Neural progenitor cell (in vitro differentiated cells): Measurements from ENCODE around the gene MEIOSIN. TPM values are rescaled to one million over a fixed set of nuclear protein-coding genes. Genes with fewer than 3 reads are reported as not detected.

ENCODE experiments used
- DNase-seq: peaks from one replicate; pipeline ENCODE4 v3.0.0-alpha.2; 2016; ENCODE audit warnings: low spot score
- H2AFZ ChIP-seq: fragments of 200-600 bp; sonication (generic); replicated peaks from 2 replicates; pipeline ENCODE4 v1.6.1; 2016; ENCODE audit warnings: antibody characterized with exemption
- H3F3A ChIP-seq: fragments of 200-600 bp; sonication (generic); 2 replicates; pipeline ENCODE4 v1.6.1; 2016; ENCODE audit warnings: antibody characterized with exemption, low read depth
- H3K27ac ChIP-seq: fragments of 200-600 bp; sonication (generic); 2 replicates; pipeline ENCODE4 v1.5.1; 2016; ENCODE audit warnings: mild to moderate bottlenecking
- H3K27me3 ChIP-seq: fragments of 200-600 bp; sonication (generic); 2 replicates; pipeline ENCODE4 v1.6.1; 2016; ENCODE audit warnings: mild to moderate bottlenecking, moderate library complexity
- H3K36me3 ChIP-seq: fragments of 200-600 bp; sonication (generic); 2 replicates; pipeline ENCODE4 v1.5.1; 2016
- H3K4me1 ChIP-seq: fragments of 200-600 bp; sonication (generic); 2 replicates; pipeline ENCODE4 v1.6.1; 2016; ENCODE audit warnings: mixed run types
- H3K4me2 ChIP-seq: fragments of 200-600 bp; sonication (generic); 2 replicates; pipeline ENCODE4 v1.6.1; 2016
- H3K4me3 ChIP-seq: fragments of 200-600 bp; sonication (generic); 2 replicates; pipeline ENCODE4 v1.5.1; 2016
- H3K79me2 ChIP-seq: fragments of 200-600 bp; sonication (generic); 2 replicates; pipeline ENCODE4 v1.6.1; 2016; ENCODE audit warnings: low read depth
- H3K9ac ChIP-seq: fragments of 200-600 bp; sonication (generic); 2 replicates; pipeline ENCODE4 v1.6.1; 2016
- H3K9me3 ChIP-seq: fragments of 200-600 bp; sonication (generic); 2 replicates; pipeline ENCODE4 v1.5.1; 2016; ENCODE audit warnings: low read depth
- H4K20me1 ChIP-seq: fragments of 200-600 bp; sonication (generic); 2 replicates; pipeline ENCODE4 v1.6.1; 2016; ENCODE audit warnings: low read depth
- H3K27ac Mint-ChIP-seq: 3 replicates; pipeline ENCODE4 v1.8.0; 2021; ENCODE audit warnings: mixed read lengths
- H3K27me3 Mint-ChIP-seq: 2 replicates; pipeline ENCODE4 v1.8.0; 2022; ENCODE audit warnings: low read depth, mild to moderate bottlenecking, inconsistent platforms, moderate library complexity, mixed read lengths; ENCODE audit not compliant: insufficient read depth
- H3K36me3 Mint-ChIP-seq: 3 replicates; pipeline ENCODE4 v1.8.0; 2021; ENCODE audit warnings: mixed read lengths
- H3K4me1 Mint-ChIP-seq: 3 replicates; pipeline ENCODE4 v1.8.0; 2021; ENCODE audit warnings: mixed read lengths
- H3K4me3 Mint-ChIP-seq: 3 replicates; pipeline ENCODE4 v1.8.0; 2021; ENCODE audit warnings: mild to moderate bottlenecking, moderate library complexity, mixed read lengths
- H3K9me3 Mint-ChIP-seq: 3 replicates; pipeline ENCODE4 v1.8.0; 2020; ENCODE audit warnings: mixed read lengths
- CTCF ChIP-seq: fragments of 200-600 bp; sonication (generic); IDR thresholded peaks from 2 replicates; pipeline ENCODE4 v1.5.1; 2017; ENCODE audit warnings: antibody characterized with exemption, mild to moderate bottlenecking
- EZH2 ChIP-seq: fragments of 200-600 bp; sonication (generic); IDR thresholded peaks from 2 replicates; pipeline ENCODE4 v1.6.1; 2017; ENCODE audit warnings: antibody characterized with exemption, mild to moderate bottlenecking, moderate library complexity
- EZH2phosphoT487 ChIP-seq: fragments of 200-600 bp; sonication (generic); IDR thresholded peaks from 2 replicates; pipeline ENCODE4 v1.6.1; 2017; ENCODE audit warnings: antibody characterized with exemption
- total RNA-seq: library from RNA; depleted of rRNA; stranded (reverse); fragments of >200 nt; gene quantifications from 2 replicates; pipeline ENCODE4 v1.2.3, GENCODE V29; 2015; ENCODE audit warnings: low replicate concordance

MEIOSIN gene
- total RNA-seq, 1 donor from 2014 or later, result not detected

GRCh38 chr19:45772912-45773311 lies 39.7 kb downstream of the MEIOSIN start:
- Histone ChIP-seq H4K20me1 (peaks cover 25% of the 10 kb centered on the region), H3K9me3 (no peaks in the 10 kb centered on the region), H3K4me1 (peaks cover 5% of the 10 kb centered on the region), H3K27me3 (no peaks in the 10 kb centered on the region), H3F3A (peaks cover 48% of the 10 kb centered on the region), H3K9ac (no peak overlapping the region), H3K79me2 (peaks cover 8% of the 10 kb centered on the region), H3K27ac (no peak overlapping the region), H2AFZ (no peak overlapping the region), H3K4me2 (no peak overlapping the region), H3K4me3 (no peak overlapping the region), H3K36me3 (no peaks in the 10 kb centered on the region)
- Mint-ChIP-seq H3K27me3 (peaks cover 11% of the 10 kb centered on the region), H3K27ac (no peak overlapping the region), H3K9me3 (no peaks in the 10 kb centered on the region), H3K4me3 (no peak overlapping the region), H3K36me3 (peaks cover 12% of the 10 kb centered on the region), H3K4me1 (peaks cover 10% of the 10 kb centered on the region)
- TF ChIP-seq CTCF (no peak), EZH2 (no peak)
- no peak for DNase-seq

GRCh38 chr19:45773384-45773783 lies 40.1 kb downstream of the MEIOSIN start:
- Mint-ChIP-seq H3K4me1 (peaks cover 10% of the 10 kb centered on the region), H3K36me3 (peaks cover 13% of the 10 kb centered on the region), H3K4me3 (no peak overlapping the region), H3K27me3 (peaks cover 12% of the 10 kb centered on the region), H3K27ac (no peak overlapping the region), H3K9me3 (no peaks in the 10 kb centered on the region)
- H3K4me1 ChIP-seq, result peaks cover 5% of the 10 kb centered on the region
- TF ChIP-seq EZH2phosphoT487 (no peak), CTCF (no peak), EZH2 (no peak)
- no peaks in the 10 kb centered on the region for H3K27me3 ChIP-seq
- H3K27ac ChIP-seq, result no peak overlapping the region
- peaks cover 44% of the 10 kb centered on the region for H3F3A ChIP-seq
- DNase-seq, result no peak
- no peak overlapping the region for H2AFZ ChIP-seq
- no peak overlapping the region for H3K9ac ChIP-seq
- H3K4me2 ChIP-seq, result no peak overlapping the region
- H4K20me1 ChIP-seq, result peaks cover 28% of the 10 kb centered on the region
- no peak overlapping the region for H3K4me3 ChIP-seq
- H3K9me3 ChIP-seq, result no peaks in the 10 kb centered on the region
- H3K36me3 ChIP-seq, result no peaks in the 10 kb centered on the region
- peaks cover 3% of the 10 kb centered on the region for H3K79me2 ChIP-seq

- H3K27ac Mint-ChIP-seq, result no peak overlapping the region
- H3K36me3 Mint-ChIP-seq, result peaks cover 23% of the 10 kb centered on the region
- H3K4me3 Mint-ChIP-seq, result no peak overlapping the region
- H3K27me3 Mint-ChIP-seq, result peaks cover 19% of the 10 kb centered on the region
- Histone ChIP-seq H3K79me2 (no peaks in the 10 kb centered on the region), H3K27ac (no peak overlapping the region), H3K36me3 (no peaks in the 10 kb centered on the region), H4K20me1 (peaks cover 39% of the 10 kb centered on the region), H3K9me3 (no peaks in the 10 kb centered on the region), H3K4me3 (no peak overlapping the region), H2AFZ (no peak overlapping the region), H3F3A (peaks cover 36% of the 10 kb centered on the region), H3K9ac (no peak overlapping the region), H3K27me3 (peaks cover under 1% of the 10 kb centered on the region), H3K4me2 (no peak overlapping the region), H3K4me1 (peaks cover 6% of the 10 kb centered on the region)
- no peaks in the 10 kb centered on the region for H3K9me3 Mint-ChIP-seq
- H3K4me1 Mint-ChIP-seq, result peaks cover 21% of the 10 kb centered on the region
- no peak for TF ChIP-seq EZH2phosphoT487
- no peak for TF ChIP-seq EZH2
- no peak for TF ChIP-seq CTCF
- DNase-seq, result no peak
Observed at GRCh38 chr19:45774765-45775164, 41.5 kb downstream of the MEIOSIN start.
